Endothelial cell of umbilical vein (primary cell): ENCODE measurements around the gene JMJD7. TPM values are rescaled to one million over a fixed set of nuclear protein-coding genes. Genes with fewer than 3 reads are reported as not detected.

ENCODE experiments used
- BruUV-seq: library from RNA; stranded (reverse); fragments of 400-500 nt; replicated peaks from 2 replicates; lab custom pipeline; 2021; lab: Mats Ljungman, UMichigan
- CTCF ChIA-PET: fragments of 300-600, 350-600 bp; sonication (Branson Sonifier 250); formaldehyde crosslinking; loops from one replicate; lab custom pipeline; 2021; ENCODE audit warnings: antibody characterized with exemption, inconsistent platforms; lab: Charles Lee
- POLR2A ChIA-PET: fragments of 300-600, 350-600 bp; sonication (Branson Sonifier 250); formaldehyde crosslinking; loops from one replicate; lab custom pipeline; 2021; ENCODE audit warnings: antibody characterized with exemption, inconsistent platforms; lab: Charles Lee
- DNase-seq: peaks from one replicate; pipeline ENCODE4 v3.0.0-alpha.2; 2011; ENCODE audit warnings: low read depth, low spot score
- FAIRE-seq: peaks from 2 replicates; lab custom pipeline; 2011; peaks lifted over from hg19 to GRCh38; lab: Jason Lieb, UNC
- H2AFZ ChIP-seq: 2 replicates; pipeline ENCODE4 v1.6.0; 2012; ENCODE audit warnings: low read depth, low read length, control low read depth, inconsistent platforms
- H3K27ac ChIP-seq: 2 replicates; pipeline ENCODE4 v1.5.1; 2011; ENCODE audit warnings: low read depth, mild to moderate bottlenecking, control low read depth, low read length, moderate library complexity; ENCODE audit not compliant: insufficient read depth
- H3K27me3 ChIP-seq, 2 experiments: 2 replicates each; pipeline versions ENCODE4 v1.6.0 to v1.6.1; 2011; ENCODE audit warnings: low read length in 2 of 2, mixed read lengths in 1 of 2; ENCODE audit not compliant: control insufficient read depth in 2 of 2, insufficient read depth in 2 of 2
- H3K36me3 ChIP-seq, 2 experiments: 2 replicates in 1 of 2; 3 replicates in 1 of 2; pipeline ENCODE4 v1.5.1; 2011; ENCODE audit warnings: low read length in 2 of 2, mild to moderate bottlenecking in 1 of 2, moderate library complexity in 1 of 2; ENCODE audit not compliant: control insufficient read depth in 2 of 2, insufficient read depth in 2 of 2; ENCODE audit errors: extremely low read depth in 1 of 2
- H3K4me1 ChIP-seq: 3 replicates; pipeline ENCODE4 v1.5.1; 2011; ENCODE audit warnings: mild to moderate bottlenecking, low read length; ENCODE audit not compliant: control insufficient read depth, insufficient read depth; ENCODE audit errors: extremely low read depth
- H3K4me2 ChIP-seq: 2 replicates; pipeline ENCODE4 v1.6.1; 2011; ENCODE audit warnings: low read length, control low read depth, mixed read lengths; ENCODE audit not compliant: insufficient read depth
- H3K4me3 ChIP-seq, 3 experiments: fragments of 200-600 bp in 1 of 3; sonication (generic), shearing (Covaris generic) in 1 of 3; replicated peaks in 1 of 3; 2 replicates each; pipeline ENCODE4 v1.5.1; 2011 to 2016; ENCODE audit warnings: control low read depth in 3 of 3, low read length in 3 of 3, mild to moderate bottlenecking in 2 of 3, inconsistent platforms in 1 of 3, low read depth in 1 of 3, moderate library complexity in 1 of 3; ENCODE audit not compliant: insufficient read depth in 1 of 3
- H3K79me2 ChIP-seq: 2 replicates; pipeline ENCODE4 v1.6.0; 2012; ENCODE audit warnings: low read length, inconsistent platforms; ENCODE audit not compliant: control insufficient read depth, insufficient read depth
- H3K9ac ChIP-seq: replicated peaks from 2 replicates; pipeline ENCODE3; 2011; ENCODE audit warnings: low read length, control low read depth; ENCODE audit not compliant: insufficient read depth; ENCODE audit errors: extremely low read depth
- H3K9me1 ChIP-seq: replicated peaks from 3 replicates; pipeline ENCODE4 v1.6.0; 2011; ENCODE audit warnings: mild to moderate bottlenecking, low read length; ENCODE audit not compliant: control insufficient read depth, insufficient read depth; ENCODE audit errors: extremely low read depth
- H3K9me3 ChIP-seq: replicated peaks from 2 replicates; pipeline ENCODE4 v1.5.1; 2012; ENCODE audit warnings: low read length, inconsistent platforms; ENCODE audit not compliant: control insufficient read depth, insufficient read depth
- H4K20me1 ChIP-seq: replicated peaks from 2 replicates; pipeline ENCODE3; 2011; ENCODE audit warnings: mild to moderate bottlenecking, low read length; ENCODE audit not compliant: control insufficient read depth, insufficient read depth; ENCODE audit errors: extremely low read depth
- CTCF ChIP-seq, 2 donors: IDR thresholded peaks; 1 replicate in 1 of 2; 2 replicates in 1 of 2; pipeline ENCODE4 v1.5.1; 2011; ENCODE audit warnings: low read length in 2 of 2, mild to moderate bottlenecking in 2 of 2, moderate library complexity in 2 of 2, control low read depth in 1 of 2, inconsistent platforms in 1 of 2, low read depth in 1 of 2; ENCODE audit not compliant: insufficient read depth in 1 of 2; ENCODE audit errors: extremely low read depth in 1 of 2
- EZH2 ChIP-seq: IDR thresholded peaks from 2 replicates; pipeline ENCODE4 v1.6.1; 2012; ENCODE audit warnings: borderline replicate concordance, low read depth, mild to moderate bottlenecking, moderate library complexity, low read length, inconsistent platforms; ENCODE audit not compliant: severe bottlenecking
- FOS ChIP-seq: IDR thresholded peaks from 2 replicates; pipeline ENCODE4 v1.6.1; 2011; ENCODE audit warnings: mild to moderate bottlenecking, low read length, moderate library complexity, borderline replicate concordance; ENCODE audit not compliant: insufficient read depth
- GATA2 ChIP-seq: IDR thresholded peaks from 2 replicates; pipeline ENCODE4 v1.7.0; 2011; ENCODE audit warnings: low read depth, mild to moderate bottlenecking, moderate library complexity, mixed read lengths, low read length; ENCODE audit not compliant: insufficient read length, insufficient read depth
- JUN ChIP-seq: IDR thresholded peaks from 2 replicates; pipeline ENCODE4 v1.6.1; 2011; ENCODE audit warnings: borderline replicate concordance, low read depth; ENCODE audit not compliant: insufficient read length, insufficient read depth
- MAX ChIP-seq: IDR thresholded peaks from 2 replicates; pipeline ENCODE4 v1.6.1; 2011; ENCODE audit not compliant: insufficient read depth, insufficient read length
- MYC ChIP-seq: IDR thresholded peaks from one replicate; pipeline ENCODE4 v1.6.1; 2011; ENCODE audit warnings: mild to moderate bottlenecking, low read depth, low read length
- POLR2A ChIP-seq: IDR thresholded peaks from 2 replicates; pipeline ENCODE4 v1.6.1; 2012; ENCODE audit warnings: low read depth, mild to moderate bottlenecking, control low read depth, low read length
- POLR2AphosphoS5 ChIP-seq: IDR thresholded peaks from 2 replicates; pipeline ENCODE4 v1.6.1; 2012; ENCODE audit warnings: low read depth, mild to moderate bottlenecking, control low read depth, low read length, moderate library complexity; ENCODE audit not compliant: insufficient read depth
- dilution Hi-C: fragments of 300-500 bp; cut with MboI; formaldehyde crosslinking; loops from one replicate; pipeline ENCODE4 v1.15.0; 2019; ENCODE audit warnings: low sequenced_read_pairs; ENCODE audit not compliant: extremely low pct_ligation_motif_present
- intact Hi-C: fragments of 100-400 bp; cut with micrococcal nuclease; formaldehyde crosslinking; loops from one replicate; pipeline ENCODE4 v1.10.0; 2022
- polyA plus RNA-seq, 4 experiments: library from polyadenylated mRNA; depleted of rRNA in 3 of 4; stranded (reverse) in 3 of 4; unstranded in 1 of 4; fragments of >200 nt; gene quantifications; 2 replicates each; pipeline versions ENCODE4 v1.2.1 to v1.2.3, GENCODE V29; 2011 to 2012; ENCODE audit warnings: missing spikeins in 1 of 4
- total RNA-seq: library from RNA; stranded (reverse); gene quantifications from 2 replicates; pipeline ENCODE4 v1.2.3, GENCODE V29; 2021

The JMJD7 gene
- total and polyA plus RNA-seq, 2 donors (not counting 3 experiments of a cell fraction or from before 2014, with no cell fraction given) = 7.3 to 11.4 TPM

GRCh38 chr15:41839781-41840491 lies 12.0 kb downstream of the JMJD7 start:
- DNase-seq = no peak
- Histone ChIP-seq H3K79me2 (no peaks in the 10 kb centered on the region), H3K27me3 (no peaks in the 10 kb centered on the region), H3K4me2 (no peak overlapping the region), H3K4me1 (no peaks in the 10 kb centered on the region), H3K27ac (no peak overlapping the region), H4K20me1 (no peaks in the 10 kb centered on the region), H3K9me1 (no peaks in the 10 kb centered on the region), H3K9me3 (no peaks in the 10 kb centered on the region), H3K36me3 (peaks cover 0 to 2% of the 10 kb centered on the region in 2 experiments), H3K4me3 (no peak overlapping the region), H3K9ac (no peak overlapping the region), H2AFZ (no peak overlapping the region)
- ChIA-PET CTCF (interaction anchor here (1.7 kb wide), 1 partner anchor 66 kb away, joined by 5 read pairs; the partner anchor contains the start of gene MAPKBP1), POLR2A (no interaction called here)
- intact Hi-C loops (no loop called here), dilution Hi-C loops (no loop called here)
- no TSS peak for BruUV-seq
- TF ChIP-seq POLR2A = no peak
- TF ChIP-seq CTCF (IDR thresholded peaks at IDR 0.05; ENCODE audit: extremely low read depth in 1 of 2, insufficient read depth in 1 of 2, low read depth in 1 of 2, low read length in 2 of 2) = no peak
- no peak for TF ChIP-seq FOS
- TF ChIP-seq JUN = no peak
- no peak for TF ChIP-seq EZH2
- no peak for TF ChIP-seq MYC
- no peak for TF ChIP-seq GATA2
- no peak for TF ChIP-seq MAX
- no peak for TF ChIP-seq POLR2AphosphoS5
- no peak for FAIRE-seq
